GM06990 (cell line): ENCODE results near the gene BRSK1.

Source experiments
- DNase-seq: peaks from one replicate; pipeline ENCODE4 v3.0.0-alpha.2; 2011; ENCODE audit not compliant: insufficient read length; ENCODE audit errors: extremely low read depth
- H3K27me3 ChIP-seq: replicated peaks from 2 replicates; pipeline ENCODE4 v1.6.0; 2011; ENCODE audit warnings: low read length; ENCODE audit not compliant: control insufficient read depth, insufficient read depth
- H3K36me3 ChIP-seq: 2 replicates; pipeline ENCODE4 v1.5.1; 2011; ENCODE audit warnings: low read length; ENCODE audit not compliant: control insufficient read depth, insufficient read depth
- H3K4me3 ChIP-seq: replicated peaks from 2 replicates; pipeline ENCODE4 v1.5.1; 2011; ENCODE audit warnings: low read depth, mild to moderate bottlenecking, control low read depth, low read length
- CTCF ChIP-seq: IDR thresholded peaks from 2 replicates; pipeline ENCODE4 v1.5.1; 2011; ENCODE audit warnings: low read length, control low read depth, mild to moderate bottlenecking, inconsistent platforms; ENCODE audit not compliant: insufficient read depth, poor library complexity, severe bottlenecking

BRSK1 gene

GRCh38 chr19:55308281-55308680 is 24.5 kb downstream of the BRSK1 start:
- no peak for TF ChIP-seq CTCF
- no peak for DNase-seq
- H3K27me3 ChIP-seq = no peaks in the 10 kb centered on the region
- no peaks in the 10 kb centered on the region for H3K36me3 ChIP-seq
- H3K4me3 ChIP-seq = no peak overlapping the region

GRCh38 chr19:55309448-55309847 is 25.7 kb downstream of the BRSK1 start:
- H3K4me3 ChIP-seq = no peak overlapping the region
- H3K36me3 ChIP-seq = no peaks in the 10 kb centered on the region
- no peaks in the 10 kb centered on the region for H3K27me3 ChIP-seq
- no peak for TF ChIP-seq CTCF
- DNase-seq = no peak

- Histone ChIP-seq H3K4me3 (no peak overlapping the region), H3K27me3 (no peaks in the 10 kb centered on the region), H3K36me3 (no peaks in the 10 kb centered on the region)
- DNase-seq = no peak
- TF ChIP-seq CTCF = no peak
These were observed 26.7 kb downstream of the BRSK1 start for GRCh38 chr19:55310498-55310897.

- no peak for DNase-seq
These were observed 27.6 kb downstream of the BRSK1 start for GRCh38 chr19:55311397-55311796.

GRCh38 chr19:55311797-55312196 is 28.0 kb downstream of the BRSK1 start:
- Histone ChIP-seq H3K36me3 (no peaks in the 10 kb centered on the region), H3K4me3 (no peak overlapping the region), H3K27me3 (no peaks in the 10 kb centered on the region)
- DNase-seq = no peak
- no peak for TF ChIP-seq CTCF

More at GRCh38 chr19:55311397-55311796, 27.6 kb downstream of the BRSK1 start:
- Histone ChIP-seq H3K36me3 (no peaks in the 10 kb centered on the region), H3K4me3 (no peak overlapping the region), H3K27me3 (no peaks in the 10 kb centered on the region)
- no peak for TF ChIP-seq CTCF

GRCh38 chr19:55312621-55313512 is 29.1 kb downstream of the BRSK1 start:
- Histone ChIP-seq H3K36me3 (no peaks in the 10 kb centered on the region), H3K27me3 (no peaks in the 10 kb centered on the region), H3K4me3 (no peak overlapping the region)
- TF ChIP-seq CTCF = no peak
- DNase-seq = no peak
